GM08714 (cell line): ENCODE measurements around the gene SSUH2.

Experiments
- H3K4me3 ChIP-seq: fragments of 200-500 bp; sonication (Bioruptor generic); 2 replicates; pipeline ENCODE4 v1.5.1; 2014; ENCODE audit warnings: mild to moderate bottlenecking, low read length, inconsistent platforms
- ZNF274 ChIP-seq: IDR thresholded peaks from 2 replicates; pipeline ENCODE4 v1.6.1; 2012; ENCODE audit warnings: mild to moderate bottlenecking, low read depth, low read length

The SSUH2 gene

DNA sequence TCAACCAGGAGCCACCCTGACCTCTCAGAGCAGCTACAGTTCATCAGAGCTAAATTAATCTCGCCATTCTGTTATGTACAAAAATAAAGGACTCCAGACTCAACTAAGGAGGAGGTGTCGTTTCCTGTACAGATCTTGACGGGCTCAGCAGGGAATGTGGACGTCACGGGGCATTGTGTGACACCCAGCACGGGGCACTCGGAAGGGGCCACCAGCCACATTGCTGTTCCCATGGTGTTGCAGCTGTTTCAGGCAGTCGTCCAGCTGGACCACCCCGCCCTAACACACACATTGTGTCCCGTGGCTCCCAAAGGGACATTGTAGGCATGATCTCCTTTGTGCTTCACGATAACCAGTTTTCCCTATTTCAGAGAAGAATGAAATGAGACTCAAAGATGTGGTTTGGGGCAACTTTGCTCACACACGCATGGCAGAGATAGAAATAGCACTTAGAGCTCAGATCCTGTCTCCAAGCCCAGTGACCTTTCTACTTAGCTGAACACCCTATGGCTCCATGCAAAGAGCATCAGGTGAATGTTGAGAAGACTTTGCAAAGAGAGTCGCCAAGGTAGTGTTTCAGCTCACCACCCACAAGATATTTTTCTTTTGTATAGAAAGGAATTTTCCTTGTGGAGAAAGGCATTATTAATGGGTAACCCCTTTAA, 5.5 kb downstream of the SSUH2 start:
- no peak for TF ChIP-seq ZNF274
- H3K4me3 ChIP-seq: no peak overlapping the region

DNA sequence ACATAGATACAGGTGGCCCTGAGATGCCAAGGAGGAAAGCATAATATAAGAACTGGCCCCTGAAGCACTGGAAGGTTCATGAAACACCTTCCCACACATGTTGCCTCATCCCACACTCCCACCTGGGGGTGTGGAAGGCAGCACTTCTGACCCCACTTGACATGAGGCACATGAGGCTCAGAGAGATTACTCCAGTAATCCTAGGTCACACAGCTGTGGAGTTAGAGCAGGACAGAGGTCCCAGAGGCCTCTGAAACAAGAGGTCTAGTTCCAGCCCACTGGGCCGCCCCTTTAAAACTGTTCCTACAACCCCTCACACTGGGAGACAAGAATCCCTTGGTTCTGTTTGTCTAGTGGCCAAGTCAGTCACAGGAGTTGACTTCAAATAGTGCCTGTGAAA, 7.2 kb downstream of the SSUH2 start:
- TF ChIP-seq ZNF274: no peak
- no peak overlapping the region for H3K4me3 ChIP-seq

DNA sequence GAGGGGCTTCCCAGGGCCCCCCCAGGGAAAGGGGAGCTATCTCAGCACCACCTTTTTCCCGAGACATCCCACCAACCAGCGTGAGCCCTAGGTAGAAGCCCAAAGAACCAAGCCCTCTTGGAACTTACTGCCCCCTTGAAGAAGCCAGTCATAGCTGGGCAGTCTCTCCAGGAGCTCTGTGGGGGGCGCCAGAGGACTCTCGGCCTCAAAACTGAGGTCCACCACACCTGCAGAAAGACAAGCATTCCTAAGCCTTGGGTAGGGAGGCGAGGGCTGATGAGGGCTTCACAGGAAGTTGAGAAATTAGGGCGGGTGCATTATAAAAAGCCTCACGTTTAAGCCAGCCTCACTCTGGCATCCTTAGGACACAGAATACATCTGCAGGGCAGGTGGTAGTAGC, 9.0 kb downstream of the SSUH2 start:
- no peak for TF ChIP-seq ZNF274

DNA sequence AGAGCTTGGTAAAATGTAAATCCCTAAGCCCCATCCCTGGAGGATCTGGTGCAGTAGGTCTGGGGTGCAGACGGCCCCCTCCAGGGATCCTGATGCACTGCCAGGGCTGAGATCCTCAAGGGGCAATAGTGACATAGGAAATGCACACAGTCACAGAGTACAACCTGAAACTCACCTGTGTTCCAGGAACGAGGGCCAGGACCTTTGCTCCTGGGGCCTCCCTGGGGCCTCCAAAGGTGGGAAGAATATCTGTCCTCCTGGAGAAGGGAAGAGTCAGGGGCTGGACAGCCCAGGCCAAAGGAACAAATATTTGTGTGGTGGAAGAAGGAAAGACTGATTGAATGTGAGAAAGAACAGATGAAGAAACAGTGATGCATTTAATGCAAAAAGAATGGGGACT, 9.5 kb downstream of the SSUH2 start:
- no peak overlapping the region for H3K4me3 ChIP-seq
- no peak for TF ChIP-seq ZNF274

More for the DNA sequence above, 9.0 kb downstream of the SSUH2 start:
- no peak overlapping the region for H3K4me3 ChIP-seq

DNA sequence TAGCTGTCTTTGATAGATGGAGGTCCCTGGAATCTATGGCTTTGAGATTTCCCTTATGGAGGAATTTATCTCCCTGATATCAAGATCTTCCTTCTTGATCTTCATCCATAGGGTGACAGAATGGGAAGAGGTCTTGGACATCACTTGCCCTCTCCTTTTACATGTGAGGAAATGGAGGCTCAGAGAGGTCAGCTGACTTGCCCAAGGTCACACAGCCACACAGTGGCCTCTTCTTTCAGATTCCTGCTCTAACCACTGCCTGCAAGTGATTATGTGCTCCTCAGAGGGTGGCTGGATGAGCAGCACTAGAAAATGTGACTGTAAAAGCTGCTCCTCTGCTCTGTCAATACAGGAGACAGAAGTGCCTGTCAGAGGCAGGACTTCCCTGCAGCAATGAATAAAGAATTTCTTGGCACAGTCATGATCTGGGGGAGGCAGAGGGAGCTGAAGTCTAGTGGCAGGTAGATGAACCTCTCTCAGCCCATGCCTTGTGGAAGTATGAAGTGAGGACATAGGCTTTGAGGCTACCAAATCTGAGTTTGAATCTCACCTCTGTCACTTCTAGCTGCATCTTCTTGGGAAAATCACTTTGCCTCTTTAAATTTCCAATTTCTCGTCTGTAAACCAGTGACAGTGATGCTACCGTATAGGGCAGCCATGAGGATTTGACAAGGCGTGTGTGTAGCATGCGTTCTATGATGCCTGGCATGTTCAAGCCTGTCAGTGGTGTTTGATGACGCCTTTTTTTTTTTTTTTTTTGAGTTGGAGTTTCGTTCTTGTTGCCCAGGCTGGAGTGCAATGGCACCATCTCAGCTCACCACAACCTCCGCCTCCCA, 12.0 kb downstream of the SSUH2 start:
- TF ChIP-seq ZNF274: no peak
- no peak overlapping the region for H3K4me3 ChIP-seq

DNA sequence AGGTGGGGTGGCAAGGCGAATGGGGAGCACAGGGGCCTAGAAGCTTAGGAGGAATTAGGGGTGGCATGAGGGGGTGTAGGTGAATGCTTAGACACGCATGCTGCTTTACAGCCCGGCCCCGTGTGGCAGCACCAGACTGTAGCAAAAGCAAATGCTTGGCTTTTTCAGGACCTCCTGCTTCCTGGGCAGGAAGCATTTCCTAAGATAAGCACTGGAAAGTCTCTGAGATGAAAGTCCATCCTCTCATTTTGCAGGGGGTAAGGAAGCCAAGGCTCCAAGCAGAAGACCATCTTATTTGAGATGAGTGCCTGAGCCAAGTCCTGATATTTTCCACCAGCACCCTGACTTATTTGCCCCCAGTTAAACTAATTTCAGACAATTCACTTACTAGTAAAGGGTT, 12.9 kb downstream of the SSUH2 start:
- no peak for TF ChIP-seq ZNF274
- no peak overlapping the region for H3K4me3 ChIP-seq

DNA sequence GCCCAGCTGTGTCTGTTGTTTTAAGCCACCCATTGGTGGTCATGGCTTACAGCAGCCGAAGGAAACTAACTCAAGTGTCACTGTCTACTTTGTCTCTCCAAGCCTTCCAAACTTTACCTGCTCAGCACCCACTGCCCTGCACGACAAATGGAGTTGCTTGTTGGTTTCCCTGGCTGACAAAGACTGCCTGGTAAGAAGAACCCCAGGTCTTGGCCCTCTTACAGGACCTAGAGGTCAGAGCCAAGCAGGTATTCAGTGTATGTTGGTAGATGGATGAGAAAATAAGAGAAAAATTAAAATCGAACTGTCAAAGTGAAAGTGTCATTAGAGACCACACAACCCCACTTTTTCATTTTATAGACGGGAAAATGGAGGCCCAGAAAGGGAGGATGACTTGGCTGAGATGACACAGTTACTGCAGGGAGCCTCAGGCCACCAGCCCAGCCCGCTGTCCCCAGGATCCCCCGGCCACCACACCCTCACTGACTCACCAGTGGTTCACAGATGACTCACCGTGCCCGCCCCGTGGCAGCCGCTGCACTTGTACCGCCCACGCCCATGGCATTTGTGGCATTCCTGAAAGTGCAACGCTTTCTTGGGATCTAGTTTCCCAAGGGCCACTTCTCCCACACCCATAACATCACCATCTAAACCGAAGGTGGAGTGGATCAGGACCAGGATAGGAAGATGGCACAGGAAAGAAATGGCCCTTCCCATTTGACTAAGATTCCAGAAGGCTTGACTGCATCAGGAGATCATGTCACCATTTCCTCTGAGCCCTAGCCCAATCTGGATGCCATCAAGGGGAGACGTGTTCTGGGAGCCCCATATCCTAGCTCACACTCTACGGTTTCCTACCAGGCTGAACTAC, 15.2 kb downstream of the SSUH2 start:
- no peak overlapping the region for H3K4me3 ChIP-seq

DNA sequence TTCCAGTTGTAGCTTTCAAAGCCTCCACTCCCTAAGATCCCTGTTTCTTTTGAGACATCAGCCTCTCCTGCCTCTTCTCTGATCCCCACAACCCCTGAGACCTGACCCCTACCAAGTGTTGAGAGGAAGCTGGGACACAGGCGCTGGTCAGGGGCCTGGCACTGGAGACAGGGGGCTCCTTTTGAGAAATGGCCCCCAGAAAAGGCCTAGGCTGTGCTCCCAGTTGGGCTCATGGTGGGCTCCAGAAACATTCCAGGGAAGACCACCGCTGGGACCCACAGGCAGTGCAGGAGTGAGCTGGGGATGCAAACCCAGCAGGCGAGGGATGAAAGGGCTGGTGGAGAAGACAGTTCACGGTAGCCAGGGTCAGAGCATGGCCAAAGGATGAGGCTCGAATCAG, 16.6 kb downstream of the SSUH2 start:
- TF ChIP-seq ZNF274: no peak
- H3K4me3 ChIP-seq: no peak overlapping the region

More for the DNA sequence above, 15.2 kb downstream of the SSUH2 start:
- TF ChIP-seq ZNF274: no peak

DNA sequence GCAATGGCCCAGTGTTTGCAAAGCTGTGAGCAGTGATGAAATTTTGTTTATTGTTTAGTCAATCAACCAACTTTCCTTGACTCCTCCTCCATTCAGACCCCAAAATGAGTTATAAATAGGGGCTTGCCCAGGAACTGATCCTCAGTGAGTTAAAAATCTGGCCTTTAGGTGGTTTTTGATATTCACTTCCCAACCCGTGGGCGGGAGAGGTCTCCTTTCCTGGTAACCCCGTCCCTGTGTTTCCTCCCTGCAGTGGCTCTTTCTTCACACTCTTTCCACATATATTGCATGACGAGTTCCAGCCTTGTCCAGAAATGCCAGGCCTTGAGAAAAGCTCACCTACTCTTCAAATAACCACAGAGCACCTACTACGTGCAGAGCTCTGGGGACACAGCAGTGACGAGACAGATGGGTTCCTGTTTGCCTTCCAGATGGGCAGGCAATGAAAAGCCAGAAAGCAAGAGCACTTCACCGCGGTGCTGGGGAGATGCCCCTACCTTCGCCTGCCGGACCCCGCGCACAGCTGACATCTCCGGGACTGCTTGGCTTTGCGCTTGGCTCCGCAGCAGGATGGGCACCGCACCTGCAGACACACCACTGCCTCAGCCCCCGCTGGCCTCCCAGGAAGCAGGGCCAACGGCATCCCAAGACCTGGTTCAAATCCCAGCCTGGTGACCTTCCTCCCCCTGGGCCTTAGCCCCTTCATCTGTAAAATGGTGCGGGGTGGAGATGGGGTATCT, 17.2 kb downstream of the SSUH2 start:
- no peak overlapping the region for H3K4me3 ChIP-seq
- TF ChIP-seq ZNF274: no peak

DNA sequence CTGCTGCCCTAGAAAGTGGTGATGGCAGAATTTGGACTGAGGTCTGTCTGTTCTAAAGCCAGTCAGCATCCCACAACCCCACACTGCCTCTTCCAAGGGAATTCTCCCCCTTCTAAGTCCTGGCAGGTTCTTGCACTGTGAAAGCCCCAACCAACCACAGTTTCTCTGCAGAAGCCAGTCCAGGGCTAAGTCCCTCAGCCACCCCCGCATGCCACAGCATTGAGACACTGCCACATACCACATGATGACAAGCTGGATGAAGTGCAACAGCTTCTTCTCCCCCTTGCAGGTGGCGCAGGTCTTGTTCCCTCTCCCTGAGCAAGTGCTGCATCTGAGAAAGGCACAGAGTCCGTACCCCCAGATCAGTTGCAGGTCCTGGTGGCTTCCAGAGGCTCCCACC, 18.6 kb downstream of the SSUH2 start:
- TF ChIP-seq ZNF274: no peak

DNA sequence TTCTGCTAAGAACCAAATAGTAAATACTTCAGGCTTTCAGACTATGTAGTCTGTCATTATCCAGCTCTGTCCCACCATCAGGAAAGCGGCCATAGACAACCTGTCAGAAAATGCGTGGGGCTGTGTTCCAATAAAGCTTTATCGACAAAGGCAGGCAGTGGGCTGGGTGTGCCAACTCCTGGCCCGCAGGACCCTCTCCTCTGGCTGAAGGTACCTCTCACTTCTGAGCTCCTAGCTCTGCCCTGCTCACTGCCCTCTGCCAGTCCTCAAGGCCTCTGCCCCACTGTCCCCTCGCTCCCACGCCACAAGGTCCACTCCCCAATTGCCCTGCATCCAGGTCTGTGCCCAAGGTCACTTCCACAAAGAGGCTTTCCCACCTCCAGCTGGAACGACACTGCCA, 20.0 kb downstream of the SSUH2 start:
- TF ChIP-seq ZNF274: no peak
- no peak overlapping the region for H3K4me3 ChIP-seq

More for the DNA sequence above, 18.6 kb downstream of the SSUH2 start:
- H3K4me3 ChIP-seq: no peak overlapping the region

DNA sequence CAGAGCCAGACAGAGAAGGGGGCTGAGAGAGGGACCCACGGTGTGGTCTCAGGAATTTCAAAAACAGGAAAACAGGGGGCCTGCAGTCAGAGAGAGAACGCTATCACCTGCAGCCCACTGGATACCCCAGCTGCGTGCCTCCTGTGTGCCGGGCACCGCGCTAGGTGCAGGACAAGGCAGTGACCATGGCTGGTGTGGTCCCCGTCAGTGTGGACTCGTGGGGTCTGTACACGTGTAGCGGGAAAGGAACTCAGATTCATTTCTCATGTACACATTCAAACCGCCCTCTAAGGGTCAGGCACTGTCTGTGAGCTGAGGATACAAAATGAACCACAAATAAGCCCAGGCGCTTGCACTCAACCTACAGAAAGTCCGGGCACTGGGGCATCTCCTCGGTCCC, 20.9 kb downstream of the SSUH2 start:
- TF ChIP-seq ZNF274: no peak
- H3K4me3 ChIP-seq: no peak overlapping the region

DNA sequence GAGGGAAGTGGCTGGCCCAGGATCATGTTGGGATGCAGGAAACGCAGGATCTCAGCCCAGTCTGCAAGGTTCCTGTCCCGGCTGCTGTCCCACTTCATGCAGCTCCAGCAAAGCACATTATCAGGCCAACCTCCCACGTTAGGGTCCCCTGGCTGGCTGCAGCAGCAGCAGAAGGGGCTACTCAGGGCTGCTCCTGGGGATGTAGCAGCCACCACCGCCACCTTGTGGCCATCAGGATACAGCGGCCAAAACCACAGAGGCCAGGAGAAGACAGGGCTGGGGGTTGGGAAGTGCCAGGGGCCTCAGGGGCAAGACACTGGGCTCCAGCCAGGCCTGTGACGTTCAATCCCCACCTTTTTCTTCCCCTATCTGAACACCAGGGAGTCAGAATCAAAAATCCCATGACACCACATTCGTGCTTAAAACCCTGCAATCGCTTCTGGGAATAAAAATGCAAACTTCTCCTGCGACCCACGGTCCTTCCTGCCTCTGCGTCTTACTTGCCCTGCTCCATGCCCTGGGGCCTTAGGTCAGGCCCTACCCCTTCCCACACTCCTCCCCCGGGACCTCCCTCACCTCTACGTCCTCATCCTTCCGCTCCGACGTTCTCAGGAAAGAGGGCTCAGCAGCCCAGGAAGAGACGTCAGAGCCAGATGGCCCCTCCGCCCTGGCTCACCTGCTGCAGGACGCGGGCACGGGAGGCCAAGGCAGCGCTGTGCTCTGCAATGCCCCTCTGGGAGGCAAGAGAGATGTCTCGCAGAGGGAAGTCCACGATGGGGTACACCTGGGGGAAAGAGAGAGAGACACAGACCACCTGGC, 21.5 kb downstream of the SSUH2 start:
- TF ChIP-seq ZNF274: no peak
- H3K4me3 ChIP-seq: no peak overlapping the region
